ENCODE results near the gene MOB3B.

DNA sequence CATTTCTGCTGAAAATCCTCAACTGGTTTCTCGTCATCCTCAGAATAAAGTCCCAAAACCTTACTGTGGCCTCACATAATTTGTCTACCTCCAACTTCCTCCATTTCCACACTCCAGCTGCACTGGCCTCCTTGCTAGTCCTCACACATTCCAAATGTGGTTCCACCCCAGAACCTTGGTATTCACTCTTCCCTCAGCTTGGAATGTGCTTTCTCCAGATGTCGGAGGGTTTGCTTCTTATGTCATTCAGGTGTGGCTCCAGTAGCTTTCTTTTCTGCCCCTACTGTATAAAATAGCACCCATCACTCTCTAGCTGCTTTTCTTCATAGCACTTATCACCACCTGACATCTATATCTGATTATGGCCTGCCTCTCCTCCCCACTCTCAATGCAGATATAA is 108.0 kb downstream of the MOB3B start:
- TF ChIP-seq EZH2 (IDR thresholded peaks at IDR 0.05; ENCODE audit: low read length, missing control alignments), result no peak
- TF ChIP-seq, protein P1, sequence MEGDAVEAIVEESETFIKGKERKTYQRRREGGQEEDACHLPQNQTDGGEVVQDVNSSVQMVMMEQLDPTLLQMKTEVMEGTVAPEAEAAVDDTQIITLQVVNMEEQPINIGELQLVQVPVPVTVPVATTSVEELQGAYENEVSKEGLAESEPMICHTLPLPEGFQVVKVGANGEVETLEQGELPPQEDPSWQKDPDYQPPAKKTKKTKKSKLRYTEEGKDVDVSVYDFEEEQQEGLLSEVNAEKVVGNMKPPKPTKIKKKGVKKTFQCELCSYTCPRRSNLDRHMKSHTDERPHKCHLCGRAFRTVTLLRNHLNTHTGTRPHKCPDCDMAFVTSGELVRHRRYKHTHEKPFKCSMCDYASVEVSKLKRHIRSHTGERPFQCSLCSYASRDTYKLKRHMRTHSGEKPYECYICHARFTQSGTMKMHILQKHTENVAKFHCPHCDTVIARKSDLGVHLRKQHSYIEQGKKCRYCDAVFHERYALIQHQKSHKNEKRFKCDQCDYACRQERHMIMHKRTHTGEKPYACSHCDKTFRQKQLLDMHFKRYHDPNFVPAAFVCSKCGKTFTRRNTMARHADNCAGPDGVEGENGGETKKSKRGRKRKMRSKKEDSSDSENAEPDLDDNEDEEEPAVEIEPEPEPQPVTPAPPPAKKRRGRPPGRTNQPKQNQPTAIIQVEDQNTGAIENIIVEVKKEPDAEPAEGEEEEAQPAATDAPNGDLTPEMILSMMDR (conservative IDR thresholded peaks at IDR 0.05 in 1 of 2, IDR thresholded peaks at IDR 0.05 in 1 of 2; ENCODE audit: low read depth in 1 of 2, low read length in 2 of 2), result no peak
